ENCODE data around the gene DIS3L2.

DNA sequence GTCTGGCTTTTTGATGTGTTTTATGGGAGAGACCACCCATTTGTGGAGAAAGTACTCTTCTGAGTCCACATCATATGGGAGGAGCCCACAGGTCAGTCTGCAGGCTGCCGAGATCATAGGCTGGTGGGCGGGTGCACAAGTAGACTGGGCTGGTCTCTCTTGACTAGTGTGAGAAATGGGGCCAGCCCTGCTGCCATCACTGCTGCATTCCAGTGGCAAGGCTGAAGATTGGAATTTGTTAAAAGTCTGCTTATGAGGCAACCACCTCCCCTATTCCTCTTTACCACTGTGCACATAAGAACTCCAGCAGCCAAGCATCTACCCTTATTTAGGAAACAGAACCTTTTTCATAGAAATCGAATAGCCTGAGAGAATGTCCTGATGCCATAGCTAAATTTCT is 200.7 kb downstream of the DIS3L2 start:
- TF ChIP-seq, protein P1, sequence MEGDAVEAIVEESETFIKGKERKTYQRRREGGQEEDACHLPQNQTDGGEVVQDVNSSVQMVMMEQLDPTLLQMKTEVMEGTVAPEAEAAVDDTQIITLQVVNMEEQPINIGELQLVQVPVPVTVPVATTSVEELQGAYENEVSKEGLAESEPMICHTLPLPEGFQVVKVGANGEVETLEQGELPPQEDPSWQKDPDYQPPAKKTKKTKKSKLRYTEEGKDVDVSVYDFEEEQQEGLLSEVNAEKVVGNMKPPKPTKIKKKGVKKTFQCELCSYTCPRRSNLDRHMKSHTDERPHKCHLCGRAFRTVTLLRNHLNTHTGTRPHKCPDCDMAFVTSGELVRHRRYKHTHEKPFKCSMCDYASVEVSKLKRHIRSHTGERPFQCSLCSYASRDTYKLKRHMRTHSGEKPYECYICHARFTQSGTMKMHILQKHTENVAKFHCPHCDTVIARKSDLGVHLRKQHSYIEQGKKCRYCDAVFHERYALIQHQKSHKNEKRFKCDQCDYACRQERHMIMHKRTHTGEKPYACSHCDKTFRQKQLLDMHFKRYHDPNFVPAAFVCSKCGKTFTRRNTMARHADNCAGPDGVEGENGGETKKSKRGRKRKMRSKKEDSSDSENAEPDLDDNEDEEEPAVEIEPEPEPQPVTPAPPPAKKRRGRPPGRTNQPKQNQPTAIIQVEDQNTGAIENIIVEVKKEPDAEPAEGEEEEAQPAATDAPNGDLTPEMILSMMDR (IDR thresholded peaks at IDR 0.05), result no peak
- TF ChIP-seq POLR2AphosphoS5 (IDR thresholded peaks at IDR 0.05), result no peak
- TF ChIP-seq POLR2A (IDR thresholded peaks at IDR 0.05; ENCODE audit: low read depth), result no peak

Measured in esophagus muscularis mucosa (tissue), 3 donors.